Loucy (cell line): ENCODE results near the gene STX19.
"Not testable (repeated sequence)": the region's sequence is repeated elsewhere in the genome, so short reads cannot be mapped to it uniquely, and the experiment has no call there.

Source experiments
- H2AFZ ChIP-seq: fragments of 200-600 bp; sonication (generic); 2 replicates; pipeline ENCODE4 v1.6.0; 2016; ENCODE audit warnings: antibody characterized with exemption, mild to moderate bottlenecking, low read length, moderate library complexity
- H3F3A ChIP-seq: fragments of 200-600 bp; 2 replicates; pipeline ENCODE4 v1.6.0; 2016; ENCODE audit warnings: antibody characterized with exemption, low read depth, mild to moderate bottlenecking
- H3K27me3 ChIP-seq: fragments of 200-600 bp; sonication (generic); 2 replicates; pipeline ENCODE4 v1.6.1; 2014; ENCODE audit warnings: low read length, mild to moderate bottlenecking; ENCODE audit not compliant: insufficient read depth, poor library complexity, severe bottlenecking
- H3K36me3 ChIP-seq: fragments of 200-600 bp; sonication (generic); 2 replicates; pipeline ENCODE4 v1.6.1; 2016; ENCODE audit warnings: low read length; ENCODE audit not compliant: insufficient read depth
- H3K4me1 ChIP-seq: fragments of 200-600 bp; sonication (generic); 2 replicates; pipeline ENCODE4 v1.5.1; 2014; ENCODE audit warnings: low read length, mild to moderate bottlenecking; ENCODE audit not compliant: insufficient read depth, poor library complexity, severe bottlenecking
- H3K4me2 ChIP-seq: fragments of 200-600 bp; sonication (generic); 2 replicates; pipeline ENCODE4 v1.6.0; 2014; ENCODE audit warnings: antibody characterized with exemption, low read length, low read depth, mild to moderate bottlenecking; ENCODE audit not compliant: poor library complexity, severe bottlenecking
- H3K4me3 ChIP-seq: fragments of 200-600 bp; sonication (generic); 2 replicates; pipeline ENCODE4 v1.5.1; 2014; ENCODE audit warnings: low read length, mild to moderate bottlenecking, mixed read lengths; ENCODE audit not compliant: poor library complexity, severe bottlenecking
- H3K79me2 ChIP-seq: fragments of 200-600 bp; sonication (generic); 2 replicates; pipeline ENCODE4 v1.6.1; 2014; ENCODE audit warnings: low read length; ENCODE audit not compliant: insufficient read depth
- H3K9ac ChIP-seq: fragments of 200-600 bp; sonication (generic); 2 replicates; pipeline ENCODE4 v1.6.0; 2014; ENCODE audit warnings: mild to moderate bottlenecking, low read depth, low read length, moderate library complexity; ENCODE audit not compliant: poor library complexity, severe bottlenecking
- H3K9me2 ChIP-seq: fragments of 200-600 bp; sonication (generic); replicated peaks from 2 replicates; pipeline ENCODE4 v1.6.1; 2016; ENCODE audit warnings: low read depth, low read length, mixed read lengths
- H3K9me3 ChIP-seq: fragments of 200-600 bp; sonication (generic); 2 replicates; pipeline ENCODE4 v1.6.1; 2014; ENCODE audit warnings: mild to moderate bottlenecking, antibody characterized with exemption, low read length, low read depth; ENCODE audit not compliant: insufficient read depth
- H4K20me1 ChIP-seq: fragments of 200-600 bp; sonication (generic); 2 replicates; pipeline ENCODE4 v1.6.0; 2014; ENCODE audit warnings: antibody characterized with exemption, low read length, mild to moderate bottlenecking; ENCODE audit not compliant: insufficient read depth, poor library complexity, severe bottlenecking
- EZH2phosphoT487 ChIP-seq: fragments of 200-600 bp; IDR thresholded peaks from 2 replicates; pipeline ENCODE4 v1.6.1; 2018; ENCODE audit warnings: antibody characterized with exemption, mild to moderate bottlenecking, moderate library complexity, borderline replicate concordance
- TF ChIP-seq, protein P1 (sequence below): fragments of 200-600 bp; sonication (generic); conservative IDR thresholded peaks from 2 replicates; pipeline ENCODE4 v1.5.1; 2014; ENCODE audit warnings: mild to moderate bottlenecking, antibody characterized with exemption, low read length

STX19 gene

DNA sequence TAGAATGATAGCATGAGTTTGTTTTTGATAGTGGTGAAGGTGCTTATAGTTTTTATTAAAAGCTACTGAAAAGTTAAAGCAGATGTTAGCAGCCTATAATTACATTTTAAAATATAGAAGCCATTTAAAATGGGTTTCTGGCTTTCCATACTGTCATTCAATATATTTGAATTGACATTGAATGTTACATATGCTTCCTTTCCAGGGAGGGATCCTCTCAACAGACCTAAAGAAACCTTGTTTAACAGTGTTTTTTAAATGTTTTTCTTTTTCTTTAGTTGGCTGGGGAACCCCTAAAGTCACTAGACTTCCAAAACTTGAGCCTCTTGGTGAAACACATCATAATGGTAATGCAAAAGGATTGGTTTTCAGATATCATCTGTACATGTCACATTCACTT, 22.1 kb upstream of the STX19 start:
- Histone ChIP-seq H3K27me3 (no peaks in the 10 kb centered on the region), H3K36me3 (no peaks in the 10 kb centered on the region), H2AFZ (no peak overlapping the region), H3K4me3 (no peak overlapping the region), H3F3A (no peaks in the 10 kb centered on the region), H3K4me2 (no peak overlapping the region), H3K79me2 (no peaks in the 10 kb centered on the region), H3K9me3 (no peaks in the 10 kb centered on the region), H3K9ac (no peak overlapping the region), H3K4me1 (no peaks in the 10 kb centered on the region), H4K20me1 (no peaks in the 10 kb centered on the region), H3K9me2 (no peaks in the 10 kb centered on the region)
- TF ChIP-seq, protein P1, sequence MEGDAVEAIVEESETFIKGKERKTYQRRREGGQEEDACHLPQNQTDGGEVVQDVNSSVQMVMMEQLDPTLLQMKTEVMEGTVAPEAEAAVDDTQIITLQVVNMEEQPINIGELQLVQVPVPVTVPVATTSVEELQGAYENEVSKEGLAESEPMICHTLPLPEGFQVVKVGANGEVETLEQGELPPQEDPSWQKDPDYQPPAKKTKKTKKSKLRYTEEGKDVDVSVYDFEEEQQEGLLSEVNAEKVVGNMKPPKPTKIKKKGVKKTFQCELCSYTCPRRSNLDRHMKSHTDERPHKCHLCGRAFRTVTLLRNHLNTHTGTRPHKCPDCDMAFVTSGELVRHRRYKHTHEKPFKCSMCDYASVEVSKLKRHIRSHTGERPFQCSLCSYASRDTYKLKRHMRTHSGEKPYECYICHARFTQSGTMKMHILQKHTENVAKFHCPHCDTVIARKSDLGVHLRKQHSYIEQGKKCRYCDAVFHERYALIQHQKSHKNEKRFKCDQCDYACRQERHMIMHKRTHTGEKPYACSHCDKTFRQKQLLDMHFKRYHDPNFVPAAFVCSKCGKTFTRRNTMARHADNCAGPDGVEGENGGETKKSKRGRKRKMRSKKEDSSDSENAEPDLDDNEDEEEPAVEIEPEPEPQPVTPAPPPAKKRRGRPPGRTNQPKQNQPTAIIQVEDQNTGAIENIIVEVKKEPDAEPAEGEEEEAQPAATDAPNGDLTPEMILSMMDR, result no peak
- TF ChIP-seq EZH2phosphoT487, result no peak

DNA sequence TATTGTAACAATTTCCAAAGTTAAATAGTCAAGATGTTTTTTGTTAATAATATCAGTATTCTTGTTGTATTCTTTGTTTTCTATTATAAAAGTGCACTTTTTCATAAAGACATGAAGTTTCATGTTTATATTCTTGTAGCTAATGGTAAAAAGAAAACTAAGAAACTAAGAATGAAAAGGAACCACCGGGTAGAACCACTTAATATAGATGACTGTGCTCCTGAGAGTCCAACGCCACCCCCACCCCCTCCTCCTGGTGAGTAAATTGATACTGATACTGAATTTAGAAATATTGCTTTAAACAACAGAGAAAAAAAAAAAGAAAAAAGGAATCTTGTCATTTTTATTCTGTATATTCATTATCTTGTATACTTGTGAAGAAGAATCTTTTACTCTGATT, 20.9 kb upstream of the STX19 start:
- Histone ChIP-seq H3K4me3 (no peak overlapping the region), H3K79me2 (no peaks in the 10 kb centered on the region), H3K9me3 (no peaks in the 10 kb centered on the region), H3F3A (no peaks in the 10 kb centered on the region), H3K27me3 (no peaks in the 10 kb centered on the region), H3K4me2 (no peak overlapping the region), H4K20me1 (no peaks in the 10 kb centered on the region), H3K4me1 (no peaks in the 10 kb centered on the region), H2AFZ (no peak overlapping the region), H3K36me3 (no peaks in the 10 kb centered on the region), H3K9me2 (no peaks in the 10 kb centered on the region), H3K9ac (no peak overlapping the region)
- TF ChIP-seq, protein P1, result no peak
- TF ChIP-seq EZH2phosphoT487, result no peak

DNA sequence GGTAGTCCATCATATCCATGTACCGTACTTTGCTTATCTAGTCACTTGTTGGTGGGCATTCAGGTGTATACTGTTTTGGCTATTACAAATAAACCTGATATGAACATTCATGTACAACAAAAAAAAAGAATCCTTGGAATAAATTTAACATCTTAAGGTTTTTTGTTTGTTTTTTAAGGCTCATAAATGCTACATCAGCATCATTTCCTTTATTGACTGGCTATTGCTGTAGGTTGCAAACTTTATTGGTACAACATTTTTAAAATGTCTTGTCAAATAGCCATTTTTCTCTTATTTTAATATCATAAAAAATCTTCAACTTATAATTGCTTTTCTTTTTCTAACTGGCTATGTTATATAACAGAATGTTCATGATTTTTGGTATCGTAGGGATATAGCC, 18.1 kb upstream of the STX19 start:
- Histone ChIP-seq H3K4me2 (no peak overlapping the region), H3K9me3 (no peaks in the 10 kb centered on the region), H3K9ac (no peak overlapping the region), H4K20me1 (no peaks in the 10 kb centered on the region), H3K79me2 (no peaks in the 10 kb centered on the region), H3K4me3 (no peak overlapping the region), H3F3A (peaks cover 3% of the 10 kb centered on the region; the same call in 1 of the 2 replicates), H2AFZ (no peak overlapping the region), H3K36me3 (no peaks in the 10 kb centered on the region), H3K9me2 (no peaks in the 10 kb centered on the region), H3K4me1 (no peaks in the 10 kb centered on the region), H3K27me3 (no peaks in the 10 kb centered on the region)
- no peak for TF ChIP-seq EZH2phosphoT487
- TF ChIP-seq, protein P1, result no peak

DNA sequence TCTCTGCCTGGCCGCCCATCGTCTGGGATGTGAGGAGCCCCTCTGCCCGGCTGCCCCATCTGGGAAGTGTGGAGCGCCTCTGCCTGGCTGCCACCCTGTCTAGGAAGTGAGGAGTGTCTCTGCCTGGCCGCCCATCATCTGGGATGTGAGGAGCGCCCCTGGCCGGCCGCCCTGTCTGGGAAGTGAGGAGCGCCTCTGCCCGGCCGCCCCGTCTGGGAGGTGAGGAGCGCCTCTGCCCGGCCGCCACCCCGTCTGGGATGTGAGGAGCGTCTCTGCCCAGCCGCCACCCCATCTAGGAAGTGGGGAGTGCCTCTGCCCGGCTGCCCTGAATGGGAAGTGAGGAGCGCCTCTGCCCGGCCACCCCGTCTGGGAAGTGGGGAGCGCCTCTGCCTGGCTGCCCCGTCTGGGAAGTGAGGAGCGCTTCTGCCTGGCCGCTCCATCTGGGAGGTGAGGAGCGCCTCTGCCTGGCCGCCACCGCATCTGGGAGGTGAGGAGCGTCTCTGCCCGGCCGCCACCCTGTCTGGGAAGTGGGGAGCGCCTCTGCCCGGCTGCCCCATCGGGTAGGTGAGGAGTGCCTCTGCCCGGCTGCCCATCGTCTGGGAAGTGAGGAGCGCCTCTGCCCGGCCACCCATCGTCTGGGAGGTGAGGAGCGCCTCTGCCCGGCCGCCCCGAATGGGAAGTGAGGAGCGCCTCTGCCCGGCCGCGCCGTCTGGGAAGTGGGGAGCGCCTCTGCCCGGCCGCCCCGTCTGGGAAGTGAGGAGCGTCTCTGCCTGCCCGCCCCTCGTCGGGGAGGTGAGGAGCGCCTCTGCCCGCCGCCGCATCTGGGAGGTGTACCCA, 15.9 kb upstream of the STX19 start:
- H3K36me3 ChIP-seq, H3K9ac ChIP-seq, H3K4me2 ChIP-seq, H3F3A ChIP-seq, H3K9me2 ChIP-seq, H3K4me1 ChIP-seq, H3K27me3 ChIP-seq, H4K20me1 ChIP-seq, H2AFZ ChIP-seq, H3K9me3 ChIP-seq, H3K79me2 ChIP-seq, H3K4me3 ChIP-seq: not testable (repeated sequence)
